ENCODE measurements around the gene POLH. TPM values are rescaled to one million over a fixed set of nuclear protein-coding genes. Genes with fewer than 3 reads are reported as not detected.

The POLH gene
- total and polyA plus RNA-seq, 12 donors, result 1.5 to 25.0 (median 13.3) TPM

- Histone ChIP-seq H3K27me3 (no peaks in the 10 kb centered on the region), H3K36me3 (replicated peaks in 1 of 2) (peaks cover 0 to 62% of the 10 kb centered on the region in 2 donors), H3K27ac (no peak overlapping the region), H3K4me3 (no peak overlapping the region), H3K4me1 (replicated peaks in 1 of 2) (peaks cover 9 to 18% of the 10 kb centered on the region in 2 donors), H3K9me3 (replicated peaks in 1 of 3) (no peaks in the 10 kb centered on the region)
- TF ChIP-seq CTCF (IDR thresholded peaks at IDR 0.05), result no peak
- TF ChIP-seq POLR2A (IDR thresholded peaks at IDR 0.05), result no peak
- 84 to 92% (median 88%) methylated on average over 4 to 12 of the region's 12 CpGs for WGBS, 4 donors
- peak in 1 of 7 donors; percentile 53 for DNase-seq
- intact Hi-C loops (cut with DNase I), result no loop called here
These were observed 48.1 kb downstream of the POLH start for GRCh38 chr6:43623880-43624785.

GRCh38 chr6:43624786-43625288, 48.9 kb downstream of the POLH start:
- no peak overlapping the region for H3K4me3 ChIP-seq
- intact Hi-C loops (cut with DNase I), result no loop called here
- no peaks in the 10 kb centered on the region for H3K27me3 ChIP-seq
- no peaks in the 10 kb centered on the region for H3K9me3 ChIP-seq (replicated peaks in 1 of 3)
- peaks cover 9 to 18% of the 10 kb centered on the region in 2 donors for H3K4me1 ChIP-seq (replicated peaks in 1 of 2)
- peaks cover 0 to 62% of the 10 kb centered on the region in 2 donors for H3K36me3 ChIP-seq (replicated peaks in 1 of 2)
- TF ChIP-seq CTCF (IDR thresholded peaks at IDR 0.05) (no peak), POLR2A (IDR thresholded peaks at IDR 0.05) (no peak)
- whole genome bisulfite sequencing, 4 donors, result 75 to 85% (median 82%) methylated on average over 3 to 7 of the region's 7 CpGs
- H3K27ac ChIP-seq, result no peak overlapping the region
- peak in 1 of 7 donors; percentile 50 for DNase-seq

- peak in 1 of 7 donors; percentile 57 for DNase-seq
- Histone ChIP-seq H3K27ac (no peak overlapping the region), H3K4me3 (no peak overlapping the region), H3K4me1 (replicated peaks in 1 of 2) (peaks cover 9 to 22% of the 10 kb centered on the region in 2 donors), H3K36me3 (replicated peaks in 1 of 2) (peaks cover 0 to 57% of the 10 kb centered on the region in 2 donors), H3K27me3 (no peaks in the 10 kb centered on the region), H3K9me3 (replicated peaks in 1 of 3) (no peaks in the 10 kb centered on the region)
- TF ChIP-seq CTCF (IDR thresholded peaks at IDR 0.05) (no peak), POLR2A (IDR thresholded peaks at IDR 0.05) (no peak)
- intact Hi-C loops (cut with DNase I), result no loop called here
- WGBS, 4 donors, result 91 to 95% (median 91%) methylated on average over 14 to 16 of the region's 16 CpGs
These were observed 49.5 kb downstream of the POLH start for GRCh38 chr6:43625393-43625992.
